Liver (tissue), 3 donors: Measurements from ENCODE around the gene GLP2R.
A peak's percentile ranks its signal among the peaks of the same experiment; 100 is the strongest.

Source experiments
- EGR1 ChIP-seq, 2 donors: IDR thresholded peaks; 2 replicates each; pipeline ENCODE4 v1.6.1; 2016 to 2018; ENCODE audit warnings: antibody characterized with exemption in 2 of 2, low read depth in 2 of 2
- FOXA1 ChIP-seq: IDR thresholded peaks from 2 replicates; pipeline ENCODE4 v1.6.1; 2016; ENCODE audit warnings: antibody characterized with exemption
- HNF4A ChIP-seq, 2 donors: conservative IDR thresholded peaks; 2 replicates each; pipeline ENCODE4 v1.6.1; 2016; ENCODE audit warnings: antibody characterized with exemption in 2 of 2, mild to moderate bottlenecking in 2 of 2
- NR2F2 ChIP-seq: IDR thresholded peaks from 2 replicates; pipeline ENCODE4 v1.6.1; 2016; ENCODE audit warnings: antibody characterized with exemption
- RAD21 ChIP-seq, 2 donors: IDR thresholded peaks; 2 replicates each; pipeline ENCODE4 v1.6.1; 2016; ENCODE audit warnings: antibody characterized with exemption in 2 of 2, mild to moderate bottlenecking in 2 of 2
- SP1 ChIP-seq: IDR thresholded peaks from 2 replicates; pipeline ENCODE4 v1.6.1; 2018; ENCODE audit warnings: antibody characterized with exemption, mild to moderate bottlenecking
- TAF1 ChIP-seq: conservative IDR thresholded peaks from 2 replicates; pipeline ENCODE4 v1.6.1; 2016; ENCODE audit warnings: antibody characterized with exemption, mild to moderate bottlenecking
- YY1 ChIP-seq: IDR thresholded peaks from 2 replicates; pipeline ENCODE4 v1.6.1; 2016; ENCODE audit warnings: antibody characterized with exemption, mild to moderate bottlenecking
- TF ChIP-seq, protein P1 (sequence below): fragments of 150-350 bp; IDR thresholded peaks from 2 replicates; pipeline ENCODE4 v1.5.1; 2017; ENCODE audit warnings: improper control_type of control experiment, low read depth, low read length; ENCODE audit not compliant: missing input control
- TF ChIP-seq, protein P2 (sequence below): IDR thresholded peaks from 2 replicates; pipeline ENCODE4 v1.6.1; 2016; ENCODE audit warnings: antibody characterized with exemption
- TF ChIP-seq, protein P3 (sequence below): IDR thresholded peaks from 2 replicates; pipeline ENCODE4 v1.6.1; 2016; ENCODE audit warnings: antibody characterized with exemption
- TF ChIP-seq, protein P4 (sequence below): IDR thresholded peaks from 2 replicates; pipeline ENCODE4 v1.6.1; 2016; ENCODE audit warnings: antibody characterized with exemption, mild to moderate bottlenecking
- TF ChIP-seq, protein P5 (sequence below): IDR thresholded peaks from 2 replicates; pipeline ENCODE4 v1.6.1; 2016; ENCODE audit warnings: antibody characterized with exemption
- donor health status: healthy.
- donor health status: healthy.

DNA sequence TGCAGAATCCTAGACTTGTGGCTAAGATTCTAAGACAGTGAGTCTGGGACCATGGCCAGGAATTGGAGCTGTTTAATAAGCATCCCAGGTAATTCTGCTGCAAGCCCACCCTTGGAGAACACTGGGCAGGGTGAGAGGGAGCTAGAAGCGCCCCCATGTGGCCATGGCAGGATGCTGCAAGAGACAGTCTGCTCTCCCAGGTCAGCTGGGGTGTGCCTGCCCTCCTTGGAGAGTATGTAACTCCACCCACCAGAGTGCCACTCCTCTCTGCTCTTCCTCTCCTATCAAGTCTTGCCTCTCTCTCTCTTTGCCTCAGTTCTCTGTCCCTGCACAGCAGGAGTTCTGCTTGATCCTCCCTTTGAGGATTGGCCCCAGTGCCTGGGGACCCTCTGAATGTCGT lies 64.4 kb downstream of the GLP2R start:
- TF ChIP-seq, protein P1, sequence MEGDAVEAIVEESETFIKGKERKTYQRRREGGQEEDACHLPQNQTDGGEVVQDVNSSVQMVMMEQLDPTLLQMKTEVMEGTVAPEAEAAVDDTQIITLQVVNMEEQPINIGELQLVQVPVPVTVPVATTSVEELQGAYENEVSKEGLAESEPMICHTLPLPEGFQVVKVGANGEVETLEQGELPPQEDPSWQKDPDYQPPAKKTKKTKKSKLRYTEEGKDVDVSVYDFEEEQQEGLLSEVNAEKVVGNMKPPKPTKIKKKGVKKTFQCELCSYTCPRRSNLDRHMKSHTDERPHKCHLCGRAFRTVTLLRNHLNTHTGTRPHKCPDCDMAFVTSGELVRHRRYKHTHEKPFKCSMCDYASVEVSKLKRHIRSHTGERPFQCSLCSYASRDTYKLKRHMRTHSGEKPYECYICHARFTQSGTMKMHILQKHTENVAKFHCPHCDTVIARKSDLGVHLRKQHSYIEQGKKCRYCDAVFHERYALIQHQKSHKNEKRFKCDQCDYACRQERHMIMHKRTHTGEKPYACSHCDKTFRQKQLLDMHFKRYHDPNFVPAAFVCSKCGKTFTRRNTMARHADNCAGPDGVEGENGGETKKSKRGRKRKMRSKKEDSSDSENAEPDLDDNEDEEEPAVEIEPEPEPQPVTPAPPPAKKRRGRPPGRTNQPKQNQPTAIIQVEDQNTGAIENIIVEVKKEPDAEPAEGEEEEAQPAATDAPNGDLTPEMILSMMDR = peak; percentile 19
- TF ChIP-seq NR2F2 (no peak), TAF1 (no peak), RAD21 (IDR thresholded peaks at IDR 0.05) (peak in 1 of 2 donors; percentile 32), YY1 (no peak), FOXA1 (no peak), HNF4A (conservative IDR thresholded peaks at IDR 0.05) (no peak), EGR1 (IDR thresholded peaks at IDR 0.05; ENCODE audit: low read depth in 2 of 2) (no peak), SP1 (no peak)
- TF ChIP-seq, protein P2, sequence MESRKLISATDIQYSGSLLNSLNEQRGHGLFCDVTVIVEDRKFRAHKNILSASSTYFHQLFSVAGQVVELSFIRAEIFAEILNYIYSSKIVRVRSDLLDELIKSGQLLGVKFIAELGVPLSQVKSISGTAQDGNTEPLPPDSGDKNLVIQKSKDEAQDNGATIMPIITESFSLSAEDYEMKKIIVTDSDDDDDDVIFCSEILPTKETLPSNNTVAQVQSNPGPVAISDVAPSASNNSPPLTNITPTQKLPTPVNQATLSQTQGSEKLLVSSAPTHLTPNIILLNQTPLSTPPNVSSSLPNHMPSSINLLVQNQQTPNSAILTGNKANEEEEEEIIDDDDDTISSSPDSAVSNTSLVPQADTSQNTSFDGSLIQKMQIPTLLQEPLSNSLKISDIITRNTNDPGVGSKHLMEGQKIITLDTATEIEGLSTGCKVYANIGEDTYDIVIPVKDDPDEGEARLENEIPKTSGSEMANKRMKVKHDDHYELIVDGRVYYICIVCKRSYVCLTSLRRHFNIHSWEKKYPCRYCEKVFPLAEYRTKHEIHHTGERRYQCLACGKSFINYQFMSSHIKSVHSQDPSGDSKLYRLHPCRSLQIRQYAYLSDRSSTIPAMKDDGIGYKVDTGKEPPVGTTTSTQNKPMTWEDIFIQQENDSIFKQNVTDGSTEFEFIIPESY = no peak
- TF ChIP-seq, protein P3, sequence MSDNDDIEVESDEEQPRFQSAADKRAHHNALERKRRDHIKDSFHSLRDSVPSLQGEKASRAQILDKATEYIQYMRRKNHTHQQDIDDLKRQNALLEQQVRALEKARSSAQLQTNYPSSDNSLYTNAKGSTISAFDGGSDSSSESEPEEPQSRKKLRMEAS = no peak
- TF ChIP-seq, protein P4, sequence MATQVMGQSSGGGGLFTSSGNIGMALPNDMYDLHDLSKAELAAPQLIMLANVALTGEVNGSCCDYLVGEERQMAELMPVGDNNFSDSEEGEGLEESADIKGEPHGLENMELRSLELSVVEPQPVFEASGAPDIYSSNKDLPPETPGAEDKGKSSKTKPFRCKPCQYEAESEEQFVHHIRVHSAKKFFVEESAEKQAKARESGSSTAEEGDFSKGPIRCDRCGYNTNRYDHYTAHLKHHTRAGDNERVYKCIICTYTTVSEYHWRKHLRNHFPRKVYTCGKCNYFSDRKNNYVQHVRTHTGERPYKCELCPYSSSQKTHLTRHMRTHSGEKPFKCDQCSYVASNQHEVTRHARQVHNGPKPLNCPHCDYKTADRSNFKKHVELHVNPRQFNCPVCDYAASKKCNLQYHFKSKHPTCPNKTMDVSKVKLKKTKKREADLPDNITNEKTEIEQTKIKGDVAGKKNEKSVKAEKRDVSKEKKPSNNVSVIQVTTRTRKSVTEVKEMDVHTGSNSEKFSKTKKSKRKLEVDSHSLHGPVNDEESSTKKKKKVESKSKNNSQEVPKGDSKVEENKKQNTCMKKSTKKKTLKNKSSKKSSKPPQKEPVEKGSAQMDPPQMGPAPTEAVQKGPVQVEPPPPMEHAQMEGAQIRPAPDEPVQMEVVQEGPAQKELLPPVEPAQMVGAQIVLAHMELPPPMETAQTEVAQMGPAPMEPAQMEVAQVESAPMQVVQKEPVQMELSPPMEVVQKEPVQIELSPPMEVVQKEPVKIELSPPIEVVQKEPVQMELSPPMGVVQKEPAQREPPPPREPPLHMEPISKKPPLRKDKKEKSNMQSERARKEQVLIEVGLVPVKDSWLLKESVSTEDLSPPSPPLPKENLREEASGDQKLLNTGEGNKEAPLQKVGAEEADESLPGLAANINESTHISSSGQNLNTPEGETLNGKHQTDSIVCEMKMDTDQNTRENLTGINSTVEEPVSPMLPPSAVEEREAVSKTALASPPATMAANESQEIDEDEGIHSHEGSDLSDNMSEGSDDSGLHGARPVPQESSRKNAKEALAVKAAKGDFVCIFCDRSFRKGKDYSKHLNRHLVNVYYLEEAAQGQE = no peak
- TF ChIP-seq, protein P5, sequence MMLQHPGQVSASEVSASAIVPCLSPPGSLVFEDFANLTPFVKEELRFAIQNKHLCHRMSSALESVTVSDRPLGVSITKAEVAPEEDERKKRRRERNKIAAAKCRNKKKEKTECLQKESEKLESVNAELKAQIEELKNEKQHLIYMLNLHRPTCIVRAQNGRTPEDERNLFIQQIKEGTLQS = no peak
